Measurements from ENCODE around the gene GPD2. TPM values are rescaled to one million over a fixed set of nuclear protein-coding genes. Genes with fewer than 3 reads are reported as not detected.
A peak's percentile ranks its signal among the peaks of the same experiment; 100 is the strongest.

GPD2 gene
- total and polyA plus RNA-seq, 2 of the 8 experiments (the other 6 are each of a cell fraction or from before 2014, with no cell fraction given): 8.4 to 43.1 TPM

DNA sequence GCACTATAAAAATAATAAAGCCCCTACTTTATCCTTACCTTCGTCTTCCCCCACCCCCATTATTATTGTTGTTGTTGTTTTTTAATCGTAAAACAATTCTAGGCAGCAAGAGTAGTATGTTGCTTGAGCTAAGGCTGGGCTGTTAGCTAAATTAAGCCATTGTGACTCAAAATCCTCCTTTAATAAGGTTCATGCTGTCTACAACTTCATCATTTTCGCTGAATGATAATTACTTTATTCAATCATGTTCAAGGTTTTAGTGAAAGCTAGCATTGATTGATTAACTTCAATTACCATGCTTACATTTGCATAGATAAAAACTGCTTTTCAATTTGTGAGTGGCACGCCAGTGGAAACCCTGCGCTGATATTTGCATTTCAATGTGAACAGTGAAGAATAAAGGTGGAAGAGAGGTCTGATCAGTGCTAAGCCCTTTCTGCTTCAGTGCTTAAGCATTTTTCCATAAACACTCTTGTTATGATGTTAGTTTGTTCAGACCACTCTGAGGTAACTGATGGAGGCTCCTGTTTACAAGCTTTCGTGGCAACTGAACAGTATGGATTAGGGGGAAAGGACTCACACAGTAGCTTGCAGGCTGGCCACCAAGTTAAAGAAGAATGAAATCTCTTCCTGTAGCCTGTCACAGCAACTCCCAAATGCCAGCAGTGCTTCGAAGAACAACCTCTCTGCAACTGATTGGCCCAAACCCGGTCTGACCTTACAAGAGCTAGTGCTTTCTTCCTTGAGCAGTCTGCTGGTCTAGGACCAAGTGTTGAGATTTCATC is 156.8 kb downstream of the GPD2 start:
- H3K27me3 ChIP-seq (replicated peaks in 1 of 4; ENCODE audit: control insufficient read depth in 3 of 4, extremely low read depth in 1 of 4, insufficient read depth in 3 of 4, low read length in 3 of 4): no peaks in the 10 kb centered on the region
- no peak overlapping the region for H3K4ac ChIP-seq (replicated peaks; ENCODE audit: insufficient read length, low read depth, low read length)
- no peak overlapping the region for H3K14ac ChIP-seq (ENCODE audit: insufficient read length)
- FAIRE-seq: peak; percentile 77
- no peak for TF ChIP-seq SRF (IDR thresholded peaks at IDR 0.05; ENCODE audit: low read depth, low read length)
- peak in 1 of 2 experiments; percentile 16; a peak in 1 of 4 replicates for TF ChIP-seq RAD21 (IDR thresholded peaks at IDR 0.05 in 1 of 2, conservative IDR thresholded peaks at IDR 0.05 in 1 of 2; ENCODE audit: low read depth in 2 of 2, low read length in 2 of 2)
- H2AFZ ChIP-seq (ENCODE audit: low read length): no peak overlapping the region; the same call in 1 of the 2 replicates
- no peaks in the 10 kb centered on the region for H3K9me3 ChIP-seq (ENCODE audit: insufficient read depth in 2 of 2, low read depth in 1 of 2, low read length in 1 of 2)
- H2BK5ac ChIP-seq (ENCODE audit: low read depth, low read length): no peak overlapping the region
- peak overlapping the region; percentile 46 to 49 for H3K4me2 ChIP-seq (ENCODE audit: insufficient read depth in 1 of 2, low read depth in 2 of 2, low read length in 2 of 2)
- H3K56ac ChIP-seq (replicated peaks; ENCODE audit: insufficient read length, low read depth, low read length): no peak overlapping the region
- H3K4me1 ChIP-seq (replicated peaks in 1 of 4; ENCODE audit: control insufficient read depth in 3 of 4, insufficient read depth in 4 of 4, low read length in 3 of 4): peaks cover 0 to 14% (median 10%) of the 10 kb centered on the region in 4 experiments; a peak in 5 of 7 replicates
- no peak overlapping the region for H2BK12ac ChIP-seq (ENCODE audit: low read depth, low read length)
- H3K18ac ChIP-seq (ENCODE audit: extremely low read depth, low read length): no peak overlapping the region; the same call in 1 of the 2 replicates
- H4K8ac ChIP-seq (ENCODE audit: extremely low read depth, insufficient read depth, low read length): no peak overlapping the region
- no peak overlapping the region for H4K5ac ChIP-seq (ENCODE audit: insufficient read length, low read depth, low read length)
- no peak overlapping the region for H3K9ac ChIP-seq (replicated peaks in 1 of 4; ENCODE audit: extremely low read depth in 1 of 4, low read depth in 3 of 4, low read length in 3 of 4)
- no peak overlapping the region for H2AK5ac ChIP-seq (ENCODE audit: low read depth, low read length)
- no peak for DNase-seq (ENCODE audit: low read depth in 1 of 2, low spot score in 2 of 2)
- H3K27ac ChIP-seq (ENCODE audit: low read depth, low read length): no peak overlapping the region
- 29% methylated on average over 8 of the region's 8 CpGs; no CpG with 5 or more reads in 1 of the 2 experiments for WGBS, 2 experiments (ENCODE audit: extremely low coverage in 1 of 2, insufficient coverage in 1 of 2, insufficient read length in 1 of 2, insufficient replicate concordance in 2 of 2, low coverage in 1 of 2, low lambda C conversion rate in 2 of 2, missing lambda C conversion rate in 1 of 2)
- H3K36me3 ChIP-seq (ENCODE audit: control insufficient read depth in 2 of 4, insufficient read depth in 4 of 4, low read length in 3 of 4): no peaks in the 10 kb centered on the region
- H2BK15ac ChIP-seq (ENCODE audit: low read length): no peak overlapping the region
- no peak overlapping the region for H2BK120ac ChIP-seq (replicated peaks; ENCODE audit: low read depth, low read length)
- CTCF ChIA-PET (ENCODE audit: partially characterized antibody): interaction anchor here (1.1 to 1.7 kb wide), 2 partner anchors 15 to 256 kb away, joined by 3 to 4 read pairs; no protein-coding TSS in a partner anchor
- peaks cover 0 to 1% of the 10 kb centered on the region in 2 experiments for H4K20me1 ChIP-seq (replicated peaks in 1 of 2; ENCODE audit: control insufficient read depth in 1 of 2, insufficient read depth in 2 of 2, low read length in 2 of 2)
- no peaks in the 10 kb centered on the region for H3K79me2 ChIP-seq (ENCODE audit: control insufficient read depth in 1 of 2, insufficient read depth in 2 of 2, low read length in 2 of 2)
- H3K23ac ChIP-seq (ENCODE audit: insufficient read length): no peak overlapping the region
- peak overlapping the region; percentile 5; the same call in 1 of the 2 replicates for H2BK20ac ChIP-seq (ENCODE audit: low read length)
- H4K91ac ChIP-seq (replicated peaks; ENCODE audit: insufficient read length, low read length): no peak overlapping the region
- peak overlapping the region in 1 of 4 experiments; percentile 32; a peak in 2 of 8 replicates for H3K4me3 ChIP-seq (ENCODE audit: extremely low read depth in 1 of 4, insufficient read depth in 2 of 4, low read depth in 3 of 4, low read length in 4 of 4)
- H3K79me1 ChIP-seq (ENCODE audit: low read depth, low read length): no peaks in the 10 kb centered on the region
- POLR2A ChIA-PET (ENCODE audit: partially characterized antibody): interaction anchor here (1.0 kb wide), 1 partner anchor 157 kb away, joined by 3 read pairs; the partner anchor contains the start of gene GPD2
- no peaks in the 10 kb centered on the region for H3K23me2 ChIP-seq (ENCODE audit: low read depth, low read length)

Measured in H1 (cell line).